K562 (cell line): ENCODE measurements around the gene TCF12. TPM values are rescaled to one million over a fixed set of nuclear protein-coding genes. Genes with fewer than 3 reads are reported as not detected.

ENCODE experiments used
- ATAC-seq: fragments of 200-7000 bp; cut with Tn5 transposase; 3 replicates; pipeline ENCODE4 v1.9.1; 2020; ENCODE audit warnings: moderate library complexity
- BruUV-seq: library from RNA; stranded (reverse); fragments of 400-500 nt; replicated peaks from 2 replicates; lab custom pipeline; 2021; lab: Mats Ljungman, UMichigan
- CTCF ChIA-PET: fragments of 300-600 bp; formaldehyde crosslinking; extraction: SDS; loops from one replicate; lab custom pipeline; 2021; ENCODE audit warnings: low intra/inter-chr PET ratio; lab: Yijun Ruan, JAX
- POLR2A ChIA-PET: fragments of 300-600, 350-650 bp; sonication (Branson Sonifier 250); formaldehyde crosslinking; extraction: SDS; loops from one replicate; lab custom pipeline; 2021; ENCODE audit warnings: antibody characterized with exemption, inconsistent platforms; lab: Yijun Ruan, JAX
- DNase-seq, 4 experiments: peaks; one replicate each; pipeline versions ENCODE4 v3.0.0 to v3.0.0-alpha.2; 2011 to 2018; ENCODE audit warnings: low spot score in 3 of 4, mixed read lengths in 3 of 4; ENCODE audit errors: extremely low read depth in 1 of 4
- FAIRE-seq: peaks from 2 replicates; lab custom pipeline; 2011; peaks lifted over from hg19 to GRCh38; lab: Jason Lieb, UNC
- H2AFZ ChIP-seq: 2 replicates; pipeline ENCODE4 v1.6.0; 2011; ENCODE audit warnings: low read depth, low read length, control low read depth, inconsistent platforms
- H3K27ac ChIP-seq: fragments of 200-600 bp; 3 replicates; pipeline ENCODE4 v1.8.0; 2011; ENCODE audit warnings: low read depth, mild to moderate bottlenecking, control low read depth, inconsistent platforms, low read length, moderate library complexity, mixed read lengths; ENCODE audit errors: extremely low read depth
- H3K27me3 ChIP-seq, 2 experiments: fragments of 300-600 bp in 1 of 2; 2 replicates in 1 of 2; 3 replicates in 1 of 2; pipeline versions ENCODE4 v1.6.0 to v1.8.0; 2011; ENCODE audit warnings: inconsistent platforms in 2 of 2, low read length in 2 of 2, mild to moderate bottlenecking in 1 of 2, mixed read lengths in 1 of 2, moderate library complexity in 1 of 2; ENCODE audit not compliant: control insufficient read depth in 2 of 2, insufficient read depth in 2 of 2
- H3K36me3 ChIP-seq: fragments of 300-600 bp; 3 replicates; pipeline ENCODE4 v1.8.0; 2011; ENCODE audit warnings: mild to moderate bottlenecking, low read length, inconsistent platforms; ENCODE audit not compliant: control insufficient read depth, insufficient read depth
- H3K4me1 ChIP-seq, 2 experiments: fragments of 200-600 bp in 1 of 2; replicated peaks in 1 of 2; 2 replicates in 1 of 2; 3 replicates in 1 of 2; pipeline versions ENCODE4 v1.5.1 to v1.8.0; 2011; ENCODE audit warnings: inconsistent platforms in 2 of 2, low read length in 2 of 2, mild to moderate bottlenecking in 1 of 2, mixed read lengths in 1 of 2, moderate library complexity in 1 of 2; ENCODE audit not compliant: control insufficient read depth in 2 of 2, insufficient read depth in 2 of 2
- H3K4me2 ChIP-seq: 2 replicates; pipeline ENCODE4 v1.6.1; 2011; ENCODE audit warnings: low read length, control low read depth, inconsistent platforms, mixed read lengths; ENCODE audit not compliant: insufficient read depth
- H3K4me3 ChIP-seq: fragments of 200-600 bp; sonication (generic), shearing (Covaris generic); 2 replicates; pipeline ENCODE4 v1.5.1; 2016; ENCODE audit warnings: control low read depth, inconsistent platforms
- H3K79me2 ChIP-seq: fragments of 200-600 bp; 3 replicates; pipeline ENCODE4 v1.8.0; 2011; ENCODE audit warnings: low read length, inconsistent platforms; ENCODE audit not compliant: control insufficient read depth, insufficient read depth
- H3K9ac ChIP-seq, 2 experiments: 2 replicates each; pipeline versions ENCODE4 v1.6.0 to v1.6.1; 2011; ENCODE audit warnings: low read depth in 2 of 2, low read length in 2 of 2, control low read depth in 1 of 2, inconsistent platforms in 1 of 2, mild to moderate bottlenecking in 1 of 2, mixed read lengths in 1 of 2; ENCODE audit not compliant: insufficient read depth in 1 of 2
- H3K9me1 ChIP-seq: one replicate; pipeline ENCODE4 v1.6.0; 2011; ENCODE audit warnings: inconsistent platforms, mild to moderate bottlenecking, low read length, moderate library complexity; ENCODE audit not compliant: control insufficient read depth, insufficient read depth
- H3K9me3 ChIP-seq: replicated peaks from 2 replicates; pipeline ENCODE4 v1.5.1; 2011; ENCODE audit warnings: low read depth, low read length, inconsistent platforms; ENCODE audit not compliant: control insufficient read depth, insufficient read depth
- H4K20me1 ChIP-seq: replicated peaks from 2 replicates; pipeline ENCODE4 v1.6.1; 2011; ENCODE audit warnings: low read length, inconsistent platforms, mixed read lengths; ENCODE audit not compliant: control insufficient read depth, insufficient read depth
- CEBPG ChIP-seq, 3 experiments: fragments of 200-800 bp in 1 of 3; sonication (Bioruptor generic) in 1 of 3; sonication (generic) in 1 of 3; formaldehyde crosslinking in 1 of 3; IDR thresholded peaks in 2 of 3; conservative IDR thresholded peaks in 1 of 3; 2 replicates each; pipeline versions ENCODE4 v1.6.1 to v1.8.0; 2016 to 2022; ENCODE audit warnings: missing compliant biosample characterization in 2 of 3, missing genetic modification characterization in 2 of 3, mild to moderate bottlenecking in 1 of 3, missing genetic modification reagents in 1 of 3
- HNRNPH1 ChIP-seq: fragments of 200-400 bp; formaldehyde crosslinking; optimal IDR thresholded peaks from 2 replicates; pipeline ENCODE3; 2017; ENCODE audit warnings: low read depth, mild to moderate bottlenecking, low read length, moderate library complexity
- TBP ChIP-seq: optimal IDR thresholded peaks from 2 replicates; pipeline ENCODE3; 2011; ENCODE audit warnings: low read depth, low read length, improper control_type of control experiment
- WGBS: fragments of 100-300 bp; shearing (Covaris generic); methylation state at CpG from one replicate; pipeline ENCODE4 v1.1.6; 2016; ENCODE audit warnings: low coverage, mixed read lengths; ENCODE audit not compliant: insufficient coverage; ENCODE audit errors: missing lambda C conversion rate; 5-methylcytosine and 5-hydroxymethylcytosine counted together
- in situ Hi-C: fragments of 300-500 bp; cut with MboI; formaldehyde crosslinking; loops from 4 replicates; pipeline ENCODE4 v1.15.0; 2018; ENCODE audit warnings: inconsistent platforms, mixed read lengths
- intact Hi-C: fragments of 100-400 bp; cut with micrococcal nuclease; formaldehyde crosslinking; loops from 2 replicates; pipeline ENCODE4 v1.14.2; 2022
- polyA plus RNA-seq, 8 experiments: library from polyadenylated mRNA; depleted of rRNA in 4 of 8; stranded (reverse) in 5 of 8; unstranded in 3 of 8; fragments of >200 nt; fragmentation: Nextera tagmentation in 2 of 8; fragmentation: Illumina TruSeq in 1 of 8; extraction: Ambion mirVana in 2 of 8; extraction: Trizol in 1 of 8; gene quantifications; 2 replicates each; pipeline versions ENCODE4 v1.2.1 to v1.2.3, GENCODE V29; 2011 to 2014; ENCODE audit warnings: inconsistent platforms in 1 of 8, missing spikeins in 1 of 8
- total RNA-seq, 7 experiments: library from RNA; depleted of rRNA in 6 of 7; stranded (reverse); fragments of >200 nt in 6 of 7; fragmentation: Illumina TruSeq in 2 of 7; extraction: Trizol in 2 of 7; gene quantifications; 2 replicates each; pipeline versions ENCODE4 v1.2.1 to v1.2.3, GENCODE V29; 2011 to 2021; ENCODE audit warnings: low replicate concordance in 1 of 7
- TF ChIP-seq, protein P1 (sequence below), 2 experiments: IDR thresholded peaks; 2 replicates each; pipeline ENCODE4 v1.6.1; 2012; ENCODE audit warnings: improper control_type of control experiment in 2 of 2, low read depth in 2 of 2, low read length in 2 of 2, borderline replicate concordance in 1 of 2
- TF ChIP-seq, protein P2 (sequence below), 2 experiments: fragments of 450-650 bp; IDR thresholded peaks; 2 replicates each; pipeline ENCODE4 v1.6.1; 2018; ENCODE audit warnings: mild to moderate bottlenecking in 2 of 2, low read depth in 1 of 2; ENCODE audit not compliant: partially characterized antibody in 2 of 2

TCF12 gene
- total and polyA plus RNA-seq, 9 of the 15 experiments (the other 6 are each of a cell fraction or from before 2014, with no cell fraction given): 10.5 to 132 (median 52.9) TPM

DNA sequence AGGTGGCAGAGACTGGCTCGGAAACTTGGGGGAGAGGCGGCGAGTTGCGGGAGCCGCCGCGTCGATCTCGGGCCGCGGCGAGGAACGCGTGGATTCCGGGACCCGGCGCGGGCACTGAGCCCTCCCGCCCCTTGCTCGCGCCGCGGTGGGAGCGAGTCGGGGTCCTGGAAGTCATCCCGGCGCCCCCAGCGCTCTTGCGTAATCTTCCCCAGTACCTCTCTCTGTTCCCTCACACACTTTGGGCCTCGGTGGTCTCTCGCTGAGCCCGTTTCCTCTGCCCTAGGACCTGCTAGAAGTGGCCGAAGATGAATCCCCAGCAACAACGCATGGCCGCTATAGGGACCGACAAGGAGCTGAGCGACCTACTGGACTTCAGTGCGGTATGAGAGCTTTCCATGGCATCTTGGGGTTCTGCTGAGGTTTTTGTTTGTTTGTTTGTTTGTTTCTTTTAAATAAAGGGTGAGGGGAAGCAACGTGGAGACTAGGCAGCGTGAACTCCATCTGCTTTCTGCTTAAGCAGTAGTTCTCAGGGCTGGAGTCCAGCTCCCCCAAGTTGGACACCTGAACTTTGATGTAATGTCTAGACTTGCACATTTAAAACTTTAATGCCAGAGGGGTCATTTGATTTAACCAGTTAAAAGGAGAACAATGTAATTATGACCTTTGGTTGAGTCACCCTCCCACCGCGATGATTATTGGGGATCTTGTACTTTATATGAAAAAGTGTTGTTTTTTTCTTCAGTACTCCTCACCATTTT lies 1.3 kb downstream of the TCF12 start:
- POLR2A ChIA-PET: interaction anchor here (0.8 to 1.6 kb wide), 4 partner anchors 8 to 199 kb away, joined by 3 to 9 read pairs (median 7); no protein-coding TSS in a partner anchor
- no TSS peak for BruUV-seq
- peak; percentile 40 for FAIRE-seq
- TF ChIP-seq HNRNPH1 (no peak), TBP (peak; percentile 24), CEBPG (CRISPR knock-in tag; IDR thresholded peaks at IDR 0.05) (peak; percentile 38; the same call in 1 of the 2 replicates), CEBPG (tag; conservative IDR thresholded peaks at IDR 0.05 in 1 of 2, IDR thresholded peaks at IDR 0.05 in 1 of 2) (peak in 1 of 2 experiments; percentile 88; a peak in 2 of 4 replicates)
- TF ChIP-seq, protein P1, sequence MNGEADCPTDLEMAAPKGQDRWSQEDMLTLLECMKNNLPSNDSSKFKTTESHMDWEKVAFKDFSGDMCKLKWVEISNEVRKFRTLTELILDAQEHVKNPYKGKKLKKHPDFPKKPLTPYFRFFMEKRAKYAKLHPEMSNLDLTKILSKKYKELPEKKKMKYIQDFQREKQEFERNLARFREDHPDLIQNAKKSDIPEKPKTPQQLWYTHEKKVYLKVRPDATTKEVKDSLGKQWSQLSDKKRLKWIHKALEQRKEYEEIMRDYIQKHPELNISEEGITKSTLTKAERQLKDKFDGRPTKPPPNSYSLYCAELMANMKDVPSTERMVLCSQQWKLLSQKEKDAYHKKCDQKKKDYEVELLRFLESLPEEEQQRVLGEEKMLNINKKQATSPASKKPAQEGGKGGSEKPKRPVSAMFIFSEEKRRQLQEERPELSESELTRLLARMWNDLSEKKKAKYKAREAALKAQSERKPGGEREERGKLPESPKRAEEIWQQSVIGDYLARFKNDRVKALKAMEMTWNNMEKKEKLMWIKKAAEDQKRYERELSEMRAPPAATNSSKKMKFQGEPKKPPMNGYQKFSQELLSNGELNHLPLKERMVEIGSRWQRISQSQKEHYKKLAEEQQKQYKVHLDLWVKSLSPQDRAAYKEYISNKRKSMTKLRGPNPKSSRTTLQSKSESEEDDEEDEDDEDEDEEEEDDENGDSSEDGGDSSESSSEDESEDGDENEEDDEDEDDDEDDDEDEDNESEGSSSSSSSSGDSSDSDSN (IDR thresholded peaks at IDR 0.05; ENCODE audit: borderline replicate concordance in 1 of 2, low read depth in 2 of 2, low read length in 2 of 2): peak in 1 of 2 experiments; percentile 1; a peak in 1 of 4 replicates
- TF ChIP-seq, protein P2, sequence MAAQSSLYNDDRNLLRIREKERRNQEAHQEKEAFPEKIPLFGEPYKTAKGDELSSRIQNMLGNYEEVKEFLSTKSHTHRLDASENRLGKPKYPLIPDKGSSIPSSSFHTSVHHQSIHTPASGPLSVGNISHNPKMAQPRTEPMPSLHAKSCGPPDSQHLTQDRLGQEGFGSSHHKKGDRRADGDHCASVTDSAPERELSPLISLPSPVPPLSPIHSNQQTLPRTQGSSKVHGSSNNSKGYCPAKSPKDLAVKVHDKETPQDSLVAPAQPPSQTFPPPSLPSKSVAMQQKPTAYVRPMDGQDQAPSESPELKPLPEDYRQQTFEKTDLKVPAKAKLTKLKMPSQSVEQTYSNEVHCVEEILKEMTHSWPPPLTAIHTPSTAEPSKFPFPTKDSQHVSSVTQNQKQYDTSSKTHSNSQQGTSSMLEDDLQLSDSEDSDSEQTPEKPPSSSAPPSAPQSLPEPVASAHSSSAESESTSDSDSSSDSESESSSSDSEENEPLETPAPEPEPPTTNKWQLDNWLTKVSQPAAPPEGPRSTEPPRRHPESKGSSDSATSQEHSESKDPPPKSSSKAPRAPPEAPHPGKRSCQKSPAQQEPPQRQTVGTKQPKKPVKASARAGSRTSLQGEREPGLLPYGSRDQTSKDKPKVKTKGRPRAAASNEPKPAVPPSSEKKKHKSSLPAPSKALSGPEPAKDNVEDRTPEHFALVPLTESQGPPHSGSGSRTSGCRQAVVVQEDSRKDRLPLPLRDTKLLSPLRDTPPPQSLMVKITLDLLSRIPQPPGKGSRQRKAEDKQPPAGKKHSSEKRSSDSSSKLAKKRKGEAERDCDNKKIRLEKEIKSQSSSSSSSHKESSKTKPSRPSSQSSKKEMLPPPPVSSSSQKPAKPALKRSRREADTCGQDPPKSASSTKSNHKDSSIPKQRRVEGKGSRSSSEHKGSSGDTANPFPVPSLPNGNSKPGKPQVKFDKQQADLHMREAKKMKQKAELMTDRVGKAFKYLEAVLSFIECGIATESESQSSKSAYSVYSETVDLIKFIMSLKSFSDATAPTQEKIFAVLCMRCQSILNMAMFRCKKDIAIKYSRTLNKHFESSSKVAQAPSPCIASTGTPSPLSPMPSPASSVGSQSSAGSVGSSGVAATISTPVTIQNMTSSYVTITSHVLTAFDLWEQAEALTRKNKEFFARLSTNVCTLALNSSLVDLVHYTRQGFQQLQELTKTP (IDR thresholded peaks at IDR 0.05; ENCODE audit: low read depth in 1 of 2, partially characterized antibody in 2 of 2): peak in 1 of 2 experiments; percentile 29

More for the DNA sequence above, 1.3 kb downstream of the TCF12 start:
- Histone ChIP-seq H3K9me3 (0 out of 2 replicates have a peak, but pooled peaks cover 2% of the 10 kb centered on the region), H4K20me1 (no peaks in the 10 kb centered on the region), H3K27me3 (no peaks in the 10 kb centered on the region), H3K9me1 (no peaks in the 10 kb centered on the region), H3K27ac (peak overlapping the region; percentile 92), H2AFZ (peak overlapping the region; percentile 84), H3K79me2 (peaks cover 72% of the 10 kb centered on the region), H3K4me3 (peak overlapping the region; percentile 88), H3K4me1 (peaks cover 9 to 20% of the 10 kb centered on the region in 2 experiments; a peak in 4 of 5 replicates), H3K4me2 (peak overlapping the region; percentile 82), H3K36me3 (peaks cover 30% of the 10 kb centered on the region; the same call in 2 of the 3 replicates), H3K9ac (peak overlapping the region; percentile 86 to 98)
- intact Hi-C loops (loop anchor here (5.0 kb wide), 4 partner anchors 53 to 293 kb away; no protein-coding TSS in a partner anchor), in situ Hi-C loops (loop anchor here (10.0 kb wide), 1 partner anchor 385 kb away; no protein-coding TSS in a partner anchor)
- peak in 2 of 4 experiments; percentile 54 to 60 for DNase-seq
- CTCF ChIA-PET: no interaction called here
- under 1% methylated on average over 41 of the region's 42 CpGs for WGBS
- peak; percentile 53 for ATAC-seq
